Right lobe of liver (tissue), 6 donors: ENCODE measurements around the gene ZNF609. TPM values are rescaled to one million over a fixed set of nuclear protein-coding genes. Genes with fewer than 3 reads are reported as not detected.

Experiments
- ATAC-seq, 4 donors: fragments of 200-7000 bp; cut with Tn5 transposase; one replicate each; pipeline ENCODE4 v1.9.1; 2020; ENCODE audit warnings: mild to moderate bottlenecking in 4 of 4, moderate library complexity in 4 of 4
- DNase-seq, 3 donors: peaks; one replicate each; pipeline ENCODE4 v3.0.0-alpha.2; 2020
- H3K27ac ChIP-seq, 3 donors: fragments of 200-600 bp; one replicate each; pipeline ENCODE4 v1.8.0; 2022
- H3K27me3 ChIP-seq, 2 donors: fragments of 200-600 bp; one replicate each; pipeline ENCODE4 v1.8.0; 2022
- H3K36me3 ChIP-seq, 4 donors: fragments of 200-600 bp; sonication (generic) in 1 of 4; one replicate each; pipeline versions ENCODE4 v1.5.1 to v1.8.0; 2017 to 2022; ENCODE audit warnings: control low read depth in 1 of 4
- H3K4me1 ChIP-seq, 4 donors: fragments of 200-600 bp; sonication (generic) in 1 of 4; one replicate each; pipeline versions ENCODE4 v1.5.1 to v1.8.0; 2017 to 2022; ENCODE audit warnings: control low read depth in 1 of 4
- H3K4me3 ChIP-seq, 3 donors: fragments of 200-600 bp; one replicate each; pipeline ENCODE4 v1.8.0; 2022
- H3K9me3 ChIP-seq, 4 donors: fragments of 200-600 bp; sonication (generic) in 1 of 4; one replicate each; pipeline versions ENCODE4 v1.5.1 to v1.8.0; 2017 to 2022; ENCODE audit warnings: control low read depth in 1 of 4
- CTCF ChIP-seq, 4 donors: fragments of 200-600 bp in 3 of 4; fragments of 450-650 bp in 1 of 4; IDR thresholded peaks; one replicate each; pipeline versions ENCODE4 v1.5.1 to v1.8.0; 2016 to 2022; ENCODE audit warnings: antibody characterized with exemption in 4 of 4, mild to moderate bottlenecking in 2 of 4
- POLR2A ChIP-seq: fragments of 450-650 bp; IDR thresholded peaks from one replicate; pipeline ENCODE4 v1.6.1; 2017; ENCODE audit warnings: antibody characterized with exemption, mild to moderate bottlenecking
- WGBS: methylation state at CpG from one replicate; pipeline ENCODE4 v1.1.6; 2018; ENCODE audit warnings: low coverage, low lambda C conversion rate; ENCODE audit not compliant: insufficient coverage; ENCODE audit errors: missing lambda C conversion rate; 5-methylcytosine and 5-hydroxymethylcytosine counted together
- intact Hi-C, 2 donors: fragments of 100-400 bp; cut with DNase I; formaldehyde crosslinking; loops; one replicate each; pipeline versions ENCODE4 v1.11.2 to v1.14.1; 2022
- total RNA-seq, 6 experiments: library from RNA; depleted of rRNA in 2 of 6; stranded (reverse); fragments of >200 nt in 2 of 6; fragmentation: NEBNext Ultra II Directional in 3 of 6; extraction: Animal tissue kit (Norgen Biotek cat#: 25700) in 3 of 6; gene quantifications; one replicate each; pipeline versions ENCODE4 v1.1.0 to v1.2.4, GENCODE V29; 2016 to 2023
- donor health status: DM: no; HTN: yes; CAD: no.
- donor health status: DM: no; HTN: no; CAD: no.
- donor health status: DM: no; HTN: no; CAD: no.
- donor health status: DM: no; HTN: yes; CAD: no.
- donor health status: DM: no; HTN: yes; CAD: no.

The ZNF609 gene
- total RNA-seq, 6 experiments from 2014 or later = 10.7 to 16.1 (median 13.5) TPM

GRCh38 chr15:64558460-64559179 is 98.2 kb downstream of the ZNF609 start:
- intact Hi-C loops = no loop called here
- Histone ChIP-seq H3K27me3 (no peaks in the 10 kb centered on the region), H3K4me1 (peaks cover 0 to 12% (median 5%) of the 10 kb centered on the region in 4 donors), H3K36me3 (no peaks in the 10 kb centered on the region), H3K4me3 (no peak overlapping the region), H3K9me3 (no peaks in the 10 kb centered on the region), H3K27ac (no peak overlapping the region)
- peak in 3 of 4 donors; percentile 23 to 58 (median 39) for ATAC-seq
- no peak for TF ChIP-seq POLR2A
- no peak for TF ChIP-seq CTCF (IDR thresholded peaks at IDR 0.05)
- DNase-seq = no peak

DNA sequence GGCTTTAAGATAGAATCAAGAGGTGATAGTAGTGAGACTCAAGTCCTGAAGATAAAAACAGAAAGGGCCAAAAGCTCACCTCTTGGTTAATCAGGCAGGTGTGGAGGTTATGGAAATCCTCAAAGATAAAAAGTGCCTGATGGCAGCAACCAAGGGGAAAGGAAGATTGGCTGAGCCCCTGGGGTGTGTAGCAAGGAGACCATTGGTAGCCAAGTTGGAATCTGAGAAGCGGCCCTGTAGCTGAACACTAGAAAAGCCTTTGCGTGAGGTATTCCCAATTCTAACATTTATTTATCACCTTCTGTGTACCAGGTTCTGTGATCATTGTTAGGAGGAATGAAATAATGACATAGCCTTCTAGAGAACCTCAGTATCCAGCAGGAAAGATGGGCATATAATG is 98.9 kb downstream of the ZNF609 start:
- ATAC-seq (no peak), DNase-seq (no peak)
- Histone ChIP-seq H3K36me3 (no peaks in the 10 kb centered on the region), H3K4me3 (no peak overlapping the region), H3K4me1 (peaks cover 0 to 12% (median 5%) of the 10 kb centered on the region in 4 donors), H3K9me3 (no peaks in the 10 kb centered on the region), H3K27me3 (no peaks in the 10 kb centered on the region), H3K27ac (no peak overlapping the region)
- TF ChIP-seq CTCF (IDR thresholded peaks at IDR 0.05) (no peak), POLR2A (no peak)
- WGBS = 100% methylated on average over 2 of the region's 2 CpGs
- intact Hi-C loops = no loop called here

DNA sequence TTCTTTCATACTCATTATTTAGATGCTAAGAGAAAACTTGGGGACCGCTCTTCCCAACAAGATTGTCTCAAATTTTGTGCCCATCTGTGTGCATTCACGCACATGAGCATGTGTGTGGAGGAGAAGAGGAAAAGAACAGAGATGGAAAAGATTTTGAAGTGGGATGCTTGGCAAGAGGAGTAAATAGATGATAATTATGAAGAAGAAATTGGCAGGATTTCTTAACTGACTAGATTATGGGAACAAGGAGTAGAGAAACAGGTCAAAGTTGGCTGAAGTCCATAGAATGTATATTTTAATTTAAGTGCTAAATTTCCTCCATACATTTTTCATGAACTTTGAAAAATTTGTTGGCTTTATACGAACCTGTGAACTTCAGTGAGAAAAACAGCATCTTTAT is 100.1 kb downstream of the ZNF609 start:
- H3K27ac ChIP-seq = no peak overlapping the region
- WGBS = 95% methylated on average over 3 of the region's 3 CpGs
- H3K36me3 ChIP-seq = no peaks in the 10 kb centered on the region
- H3K27me3 ChIP-seq = no peaks in the 10 kb centered on the region
- ATAC-seq = no peak
- no peak overlapping the region for H3K4me3 ChIP-seq
- intact Hi-C loops = no loop called here
- no peak for DNase-seq
- no peak for TF ChIP-seq POLR2A
- TF ChIP-seq CTCF (IDR thresholded peaks at IDR 0.05) = no peak
- peaks cover 0 to 12% (median 5%) of the 10 kb centered on the region in 4 donors for H3K4me1 ChIP-seq
- H3K9me3 ChIP-seq = no peaks in the 10 kb centered on the region

- Histone ChIP-seq H3K36me3 (no peaks in the 10 kb centered on the region), H3K9me3 (no peaks in the 10 kb centered on the region), H3K27ac (no peak overlapping the region), H3K4me1 (peaks cover 0 to 12% (median 5%) of the 10 kb centered on the region in 4 donors), H3K4me3 (no peak overlapping the region), H3K27me3 (no peaks in the 10 kb centered on the region)
- intact Hi-C loops = no loop called here
- WGBS = 73% methylated on average over 2 of the region's 2 CpGs
- no peak for TF ChIP-seq CTCF (IDR thresholded peaks at IDR 0.05)
- TF ChIP-seq POLR2A = no peak
- no peak for DNase-seq
- no peak for ATAC-seq
Measured at GRCh38 chr15:64560998-64561397, 100.6 kb downstream of the ZNF609 start.
